GM19351 (cell line): Measurements from ENCODE around the gene STPG4.
"Not testable (repeated sequence)": the region's sequence is repeated elsewhere in the genome, so short reads cannot be mapped to it uniquely, and the experiment has no call there.

Experiments used
- ATAC-seq: cut with Tn5 transposase; IDR thresholded peaks from one replicate; pipeline ENCODE4 v1.9.1; 2021; ENCODE audit warnings: mild to moderate bottlenecking, moderate library complexity; ENCODE audit not compliant: unreplicated experiment

Gene STPG4

DNA sequence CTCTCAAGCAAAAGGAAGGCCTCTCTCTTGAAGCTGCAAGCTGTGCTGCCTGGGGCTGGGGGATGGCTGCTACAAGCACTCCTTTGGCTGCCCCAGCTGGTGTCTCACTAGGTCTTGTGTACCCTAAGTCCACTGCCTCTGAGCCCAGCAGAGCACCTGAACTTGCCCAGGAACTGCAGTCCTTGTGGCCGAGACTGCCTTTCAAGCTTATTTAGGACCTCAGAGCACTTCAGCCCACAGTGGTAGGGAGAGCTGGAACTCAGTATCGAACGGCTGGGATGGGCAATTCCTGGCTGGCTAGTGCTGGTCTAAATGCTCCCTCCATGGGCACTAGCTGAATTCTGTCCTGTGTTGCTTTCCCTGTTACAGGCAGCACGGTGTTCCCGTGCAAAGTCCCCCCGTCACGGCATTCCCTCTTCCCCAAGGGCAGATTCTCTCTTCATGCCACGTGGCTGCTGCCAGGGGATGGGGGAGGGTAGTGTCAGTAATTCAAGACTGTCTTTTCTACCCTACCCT, 25.9 kb downstream of the STPG4 start:
- ATAC-seq: no peak

GRCh38 chr2:47128705-47129104, 26.4 kb downstream of the STPG4 start:
- no peak for ATAC-seq

- ATAC-seq: no peak
Observed at GRCh38 chr2:47127862-47128543, 27.1 kb downstream of the STPG4 start.

- ATAC-seq: no peak
Observed at GRCh38 chr2:47126783-47127182, 28.3 kb downstream of the STPG4 start.

GRCh38 chr2:47124740-47125139, 30.4 kb downstream of the STPG4 start:
- not testable (repeated sequence) for ATAC-seq

DNA sequence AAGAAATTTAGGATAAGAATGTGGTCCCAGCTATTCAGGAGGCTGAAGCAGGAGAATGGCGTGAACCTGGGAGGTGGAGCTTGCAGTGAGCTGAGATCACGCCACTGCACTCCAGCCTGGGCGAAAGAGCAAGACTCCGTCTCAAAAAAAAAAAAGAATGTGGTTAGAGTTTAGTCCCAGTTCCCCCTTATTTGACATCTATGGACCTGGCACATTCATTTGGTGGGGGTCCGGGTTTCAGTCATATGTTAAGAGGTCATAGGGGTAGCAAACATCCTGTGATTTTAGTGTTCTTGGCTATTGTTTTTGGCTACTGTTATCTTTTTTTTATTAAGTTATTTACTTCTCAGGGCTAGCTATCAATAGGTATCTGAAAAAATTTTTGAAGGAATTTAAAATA, 34.7 kb downstream of the STPG4 start:
- not testable (repeated sequence) for ATAC-seq

DNA sequence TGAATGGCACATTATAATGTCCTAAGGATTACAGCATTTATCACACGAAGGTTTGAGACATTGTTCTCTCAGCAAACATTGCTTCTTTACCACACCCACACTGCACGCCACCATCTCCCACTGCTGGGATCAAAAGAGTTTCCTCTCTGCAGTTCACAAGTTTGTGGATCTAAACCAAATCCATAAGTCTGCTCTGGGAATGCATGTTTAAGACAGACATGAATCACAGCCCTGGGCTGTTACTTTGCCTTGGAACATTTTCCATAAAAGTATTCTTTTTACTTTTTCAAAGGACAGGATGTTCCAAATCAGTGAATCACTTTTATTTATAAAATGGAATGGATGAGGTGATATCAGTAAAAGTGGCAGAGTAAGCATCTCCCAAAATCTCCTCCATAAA, 36.1 kb downstream of the STPG4 start:
- no peak for ATAC-seq

- no peak for ATAC-seq
Observed at GRCh38 chr2:47118581-47118980, 36.5 kb downstream of the STPG4 start.

DNA sequence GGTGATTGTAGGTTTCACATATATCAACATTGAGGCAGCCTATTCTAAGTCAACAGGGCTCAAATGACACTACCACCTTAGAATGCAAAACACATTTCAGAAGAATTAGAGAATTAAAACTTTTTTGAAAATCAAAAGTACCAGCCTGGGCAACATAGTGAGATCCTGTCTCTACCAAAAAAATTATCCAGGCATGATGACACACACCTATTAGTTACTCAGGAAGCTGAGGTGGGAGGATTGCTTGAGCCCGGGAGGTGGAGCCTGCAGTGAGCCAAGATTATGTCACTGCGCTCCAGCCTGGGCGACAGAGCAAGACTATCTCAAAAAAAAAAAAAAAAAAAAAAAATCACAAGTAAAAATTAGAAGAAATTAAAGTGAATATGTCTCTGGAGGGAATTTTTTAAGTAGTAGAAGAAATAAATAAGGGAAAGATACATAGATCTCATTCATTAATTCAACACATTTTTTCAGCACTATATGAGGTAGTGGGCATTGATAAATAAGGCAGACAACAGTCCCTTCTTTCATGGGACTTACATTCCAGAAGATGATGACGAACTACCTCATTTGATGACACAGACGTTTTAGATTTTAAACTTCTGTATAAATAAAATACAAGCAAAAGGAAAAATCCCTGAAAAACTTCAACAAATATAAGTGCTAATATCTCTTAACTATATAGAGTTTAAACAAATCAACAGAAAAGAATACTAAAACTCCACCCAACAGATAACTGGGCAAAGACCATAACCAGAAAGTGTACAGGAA, 42.3 kb downstream of the STPG4 start:
- no peak for ATAC-seq

DNA sequence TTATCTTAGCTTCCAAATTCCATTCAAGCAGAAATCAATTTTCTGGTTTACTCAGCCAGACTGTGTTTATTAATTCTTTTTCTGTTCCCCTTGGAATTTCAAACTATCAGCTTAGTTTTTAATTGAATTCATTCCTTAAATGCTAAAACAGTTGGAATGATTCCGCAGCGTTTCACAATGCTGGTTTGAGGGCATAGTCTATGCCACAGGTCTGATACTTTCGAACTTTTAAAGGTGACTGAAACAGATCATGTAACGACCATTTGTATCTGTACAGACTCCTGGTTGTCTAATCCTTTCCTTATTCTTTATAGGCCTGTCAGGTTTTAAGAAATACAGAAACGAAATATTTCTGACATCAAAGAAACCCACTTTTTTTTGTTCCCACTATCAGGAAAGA, 45.4 kb downstream of the STPG4 start:
- ATAC-seq: no peak

- ATAC-seq: no peak
Observed at GRCh38 chr2:47109007-47109375, 46.1 kb downstream of the STPG4 start.

DNA sequence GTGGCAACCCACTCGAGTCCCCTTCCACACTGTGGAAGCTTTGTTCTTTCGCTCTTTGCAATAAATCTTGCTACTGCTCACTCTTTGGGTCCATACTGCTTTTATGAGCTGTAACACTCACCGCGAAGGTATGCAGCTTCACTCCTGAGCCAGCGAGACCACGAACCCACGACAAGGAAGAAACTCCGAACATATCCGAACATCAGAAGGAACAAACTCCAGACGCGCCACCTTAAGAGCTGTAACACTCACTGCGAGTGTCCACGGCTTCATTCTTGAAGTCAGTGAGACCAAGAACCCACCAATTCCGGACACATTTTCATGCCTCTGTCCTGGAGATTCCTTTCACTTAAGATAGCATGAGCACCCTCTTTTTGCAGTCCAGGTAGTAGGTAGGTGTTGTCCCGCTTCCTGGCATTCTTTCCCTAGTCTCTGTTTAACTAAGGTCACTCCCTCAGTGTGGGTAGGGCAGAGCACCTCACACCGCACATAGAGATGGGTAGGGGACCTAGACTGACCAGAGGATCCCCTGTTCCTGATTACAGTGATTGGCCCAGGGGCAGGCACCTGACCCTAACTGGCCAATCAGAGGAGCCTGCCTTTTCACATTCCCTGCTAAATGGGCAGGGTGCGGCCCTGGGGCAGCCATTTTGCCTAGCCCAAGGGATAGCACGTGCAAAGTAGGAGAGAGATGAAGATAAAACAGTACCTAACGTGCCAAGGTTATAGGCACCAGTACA, 46.7 kb downstream of the STPG4 start:
- ATAC-seq: not testable (repeated sequence)

- ATAC-seq: not testable (repeated sequence)
Observed at GRCh38 chr2:47107201-47107600, 47.9 kb downstream of the STPG4 start.

GRCh38 chr2:47106231-47106630, 48.9 kb downstream of the STPG4 start:
- not testable (repeated sequence) for ATAC-seq

DNA sequence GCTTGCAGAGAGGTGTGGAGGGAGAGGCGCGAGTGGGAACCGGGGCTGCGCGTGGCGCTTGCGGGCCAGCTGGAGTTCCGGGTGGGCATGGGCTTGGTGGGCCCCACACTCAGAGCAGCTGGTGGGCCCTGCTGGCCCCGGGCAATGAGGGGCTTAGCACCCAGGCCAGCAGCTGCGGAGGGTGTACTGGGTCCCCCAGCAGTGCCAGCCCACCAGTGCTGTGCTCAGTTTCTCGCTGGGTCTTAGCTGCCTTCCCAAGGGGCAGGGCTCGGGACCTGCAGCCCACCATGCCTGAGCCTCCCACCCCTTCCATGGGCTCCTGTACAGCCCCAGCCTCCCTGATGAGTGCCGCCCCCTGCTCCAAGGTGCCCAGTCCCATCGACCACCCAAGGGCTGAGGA, 55.4 kb downstream of the STPG4 start:
- ATAC-seq: not testable (repeated sequence)

DNA sequence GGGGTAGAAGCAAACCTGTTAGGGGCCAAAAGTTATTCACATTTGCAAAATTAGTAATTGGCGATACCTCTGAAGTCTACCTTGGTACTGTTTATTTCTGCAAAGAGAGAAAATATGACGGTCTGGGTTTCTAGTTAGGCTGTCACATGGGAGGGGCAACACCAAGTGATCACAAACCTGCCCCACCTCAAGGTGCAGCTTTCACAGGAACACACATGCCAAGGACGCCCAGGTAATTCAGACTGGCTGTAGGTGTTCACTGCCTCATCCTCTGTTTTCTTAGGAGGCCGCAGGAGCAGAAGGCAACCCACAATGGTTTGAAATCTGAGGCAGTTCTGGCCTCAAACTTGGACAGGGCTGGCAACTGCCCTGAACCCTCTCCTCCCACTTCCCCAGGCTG, 56.2 kb downstream of the STPG4 start:
- no peak for ATAC-seq

DNA sequence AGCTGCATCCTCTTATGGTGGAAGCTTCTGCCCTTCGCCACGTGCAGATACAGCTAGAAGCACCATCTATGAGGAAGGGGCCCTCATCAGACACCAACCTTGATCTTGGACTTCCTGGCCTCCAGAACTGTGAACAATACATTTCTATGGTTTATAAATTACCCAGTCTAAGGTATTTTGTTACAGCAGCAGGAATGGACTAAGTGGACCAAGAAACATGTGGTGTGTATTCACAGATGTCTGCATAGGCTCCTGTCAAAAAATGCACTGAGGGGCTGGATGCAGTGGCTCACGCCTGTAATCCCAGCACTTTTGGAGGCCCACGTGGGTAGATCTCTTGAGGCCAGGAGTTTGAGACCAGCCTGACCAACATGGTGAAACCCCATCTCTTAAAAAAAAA, 57.5 kb downstream of the STPG4 start:
- no peak for ATAC-seq

- ATAC-seq: no peak
Observed at GRCh38 chr2:47096451-47096850, 58.7 kb downstream of the STPG4 start.

- no peak for ATAC-seq
Observed at GRCh38 chr2:47095349-47096020, 59.6 kb downstream of the STPG4 start.

DNA sequence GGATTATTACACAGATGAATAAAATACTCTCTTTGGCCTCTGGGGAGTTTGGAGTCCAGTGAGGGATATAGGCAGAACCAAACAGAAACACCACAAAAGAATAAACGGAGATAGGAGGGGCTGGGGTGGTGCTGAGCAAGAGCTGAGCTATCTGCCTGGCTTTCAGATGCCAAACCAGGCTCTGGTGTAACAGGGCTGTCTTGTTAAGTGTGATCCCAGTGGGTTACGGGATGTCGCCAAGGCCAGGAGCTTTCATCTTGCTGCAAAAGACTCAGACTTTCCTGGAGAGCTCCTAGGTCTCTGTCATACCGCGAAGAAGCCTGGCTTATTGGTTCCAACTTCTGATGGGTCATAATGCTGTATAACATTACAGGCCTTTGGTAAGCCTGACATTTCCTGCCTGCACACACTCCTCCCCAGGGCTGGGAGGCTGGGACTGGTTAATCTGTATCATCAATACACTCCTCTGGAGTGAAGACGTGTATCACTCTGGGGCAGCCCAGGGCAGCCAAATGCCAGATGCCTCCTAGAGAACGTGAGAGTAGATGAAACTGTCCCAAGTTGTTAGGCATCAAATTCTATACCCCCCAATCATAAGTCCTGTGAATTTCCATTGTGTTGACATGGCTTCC, 60.5 kb downstream of the STPG4 start:
- no peak for ATAC-seq

GRCh38 chr2:47093626-47094025, 61.5 kb downstream of the STPG4 start:
- no peak for ATAC-seq
